Karpas-422 (cell line): ENCODE results near the gene ASB7. TPM values are rescaled to one million over a fixed set of nuclear protein-coding genes. Genes with fewer than 3 reads are reported as not detected.

Experiments used
- DNase-seq: peaks from one replicate; pipeline ENCODE4 v3.0.0-alpha.2; 2015
- H2AFZ ChIP-seq: fragments of 200-600 bp; sonication (generic); 2 replicates; pipeline ENCODE4 v1.6.1; 2014; ENCODE audit warnings: antibody characterized with exemption, low read length, mixed read lengths
- H3K27ac ChIP-seq: fragments of 200-600 bp; sonication (generic); 2 replicates; pipeline ENCODE4 v1.5.1; 2014; ENCODE audit warnings: mild to moderate bottlenecking, low read length, moderate library complexity
- H3K27me3 ChIP-seq: fragments of 200-600 bp; sonication (generic); 2 replicates; pipeline ENCODE4 v1.6.1; 2014; ENCODE audit warnings: low read length, mixed read lengths
- H3K36me3 ChIP-seq: fragments of 200-600 bp; sonication (generic); 2 replicates; pipeline ENCODE4 v1.6.1; 2014; ENCODE audit warnings: low read length, mixed read lengths; ENCODE audit not compliant: insufficient read depth
- H3K4me1 ChIP-seq: fragments of 200-600 bp; sonication (generic); 2 replicates; pipeline ENCODE4 v1.6.1; 2014; ENCODE audit warnings: mild to moderate bottlenecking, low read length, mixed read lengths
- H3K4me2 ChIP-seq: fragments of 200-600 bp; sonication (generic); 2 replicates; pipeline ENCODE4 v1.6.1; 2014; ENCODE audit warnings: low read length, low read depth, mild to moderate bottlenecking; ENCODE audit not compliant: poor library complexity, severe bottlenecking
- H3K4me3 ChIP-seq: fragments of 200-600 bp; sonication (generic); 2 replicates; pipeline ENCODE4 v1.5.1; 2014; ENCODE audit warnings: mild to moderate bottlenecking, antibody characterized with exemption, low read length, mixed read lengths
- H3K79me2 ChIP-seq: fragments of 200-600 bp; sonication (generic); 2 replicates; pipeline ENCODE4 v1.6.1; 2014; ENCODE audit warnings: mild to moderate bottlenecking, low read length, mixed read lengths
- H3K9ac ChIP-seq: fragments of 200-600 bp; sonication (generic); 2 replicates; pipeline ENCODE4 v1.6.0; 2014; ENCODE audit warnings: low read length
- H3K9me2 ChIP-seq: fragments of 200-600 bp; sonication (generic), shearing (Covaris generic); replicated peaks from 2 replicates; pipeline ENCODE4 v1.6.0; 2014; ENCODE audit warnings: mild to moderate bottlenecking, low read length, moderate library complexity; ENCODE audit not compliant: insufficient read depth
- H3K9me3 ChIP-seq: fragments of 300-700, 200-600 bp; sonication (generic); 2 replicates; pipeline ENCODE4 v1.6.1; 2014; ENCODE audit warnings: low read length, mixed read lengths
- H4K20me1 ChIP-seq: fragments of 200-600 bp; sonication (generic); 2 replicates; pipeline ENCODE4 v1.6.1; 2014; ENCODE audit warnings: mild to moderate bottlenecking, antibody characterized with exemption, low read length, low read depth; ENCODE audit not compliant: insufficient read depth
- total RNA-seq: library from RNA; depleted of rRNA; stranded (reverse); fragments of >200 nt; shearing (Covaris generic); gene quantifications from 2 replicates; pipeline ENCODE4 v1.2.3, GENCODE V29; 2014; ENCODE audit warnings: low replicate concordance

ASB7 gene
- total RNA-seq, 1 experiment from 2014 or later: 23.9 TPM

GRCh38 chr15:100658895-100659294 lies 56.5 kb downstream of the ASB7 start:
- Histone ChIP-seq H3K9me3 (no peaks in the 10 kb centered on the region), H3K36me3 (no peaks in the 10 kb centered on the region), H4K20me1 (no peaks in the 10 kb centered on the region), H3K9me2 (no peaks in the 10 kb centered on the region), H3K4me1 (no peaks in the 10 kb centered on the region), H3K4me3 (no peak overlapping the region), H2AFZ (no peak overlapping the region), H3K9ac (no peak overlapping the region), H3K79me2 (no peaks in the 10 kb centered on the region), H3K4me2 (no peak overlapping the region), H3K27me3 (no peaks in the 10 kb centered on the region), H3K27ac (no peak overlapping the region)
- no peak for DNase-seq

GRCh38 chr15:100661156-100661555 lies 58.8 kb downstream of the ASB7 start:
- DNase-seq: peak; percentile 19
- Histone ChIP-seq H3K36me3 (no peaks in the 10 kb centered on the region), H3K9me2 (no peaks in the 10 kb centered on the region), H3K4me1 (no peaks in the 10 kb centered on the region), H3K9ac (no peak overlapping the region), H3K79me2 (no peaks in the 10 kb centered on the region), H3K27me3 (no peaks in the 10 kb centered on the region), H3K27ac (no peak overlapping the region), H3K4me2 (no peak overlapping the region), H3K4me3 (no peak overlapping the region), H4K20me1 (no peaks in the 10 kb centered on the region), H2AFZ (no peak overlapping the region), H3K9me3 (no peaks in the 10 kb centered on the region)

- no peak overlapping the region for H3K27ac ChIP-seq
- no peak overlapping the region for H3K4me3 ChIP-seq
- no peak overlapping the region for H3K4me2 ChIP-seq
- H3K9ac ChIP-seq: no peak overlapping the region
- H4K20me1 ChIP-seq: no peaks in the 10 kb centered on the region
- no peak for DNase-seq
- H3K27me3 ChIP-seq: no peaks in the 10 kb centered on the region
- H3K9me2 ChIP-seq: no peaks in the 10 kb centered on the region
- no peaks in the 10 kb centered on the region for H3K9me3 ChIP-seq
- no peak overlapping the region for H2AFZ ChIP-seq
- no peaks in the 10 kb centered on the region for H3K36me3 ChIP-seq
- no peaks in the 10 kb centered on the region for H3K79me2 ChIP-seq
- H3K4me1 ChIP-seq: no peaks in the 10 kb centered on the region
These were observed 60.9 kb downstream of the ASB7 start for GRCh38 chr15:100663086-100663914.

GRCh38 chr15:100663915-100664281 lies 61.5 kb downstream of the ASB7 start:
- H4K20me1 ChIP-seq: no peaks in the 10 kb centered on the region
- DNase-seq: no peak
- H3K9ac ChIP-seq: no peak overlapping the region
- H3K4me1 ChIP-seq: no peaks in the 10 kb centered on the region
- no peaks in the 10 kb centered on the region for H3K9me3 ChIP-seq
- H3K27me3 ChIP-seq: no peaks in the 10 kb centered on the region
- H3K36me3 ChIP-seq: no peaks in the 10 kb centered on the region
- no peak overlapping the region for H2AFZ ChIP-seq
- no peak overlapping the region for H3K4me3 ChIP-seq
- no peak overlapping the region for H3K27ac ChIP-seq
- no peaks in the 10 kb centered on the region for H3K79me2 ChIP-seq
- no peak overlapping the region for H3K4me2 ChIP-seq
- no peaks in the 10 kb centered on the region for H3K9me2 ChIP-seq

GRCh38 chr15:100665570-100665969 lies 63.2 kb downstream of the ASB7 start:
- Histone ChIP-seq H3K9me2 (no peaks in the 10 kb centered on the region), H3K4me3 (no peak overlapping the region), H3K79me2 (no peaks in the 10 kb centered on the region), H4K20me1 (no peaks in the 10 kb centered on the region), H2AFZ (no peak overlapping the region), H3K27me3 (no peaks in the 10 kb centered on the region), H3K4me2 (no peak overlapping the region), H3K4me1 (no peaks in the 10 kb centered on the region), H3K9me3 (no peaks in the 10 kb centered on the region), H3K9ac (no peak overlapping the region), H3K36me3 (no peaks in the 10 kb centered on the region), H3K27ac (no peak overlapping the region)
- no peak for DNase-seq

- H3K27me3 ChIP-seq: no peaks in the 10 kb centered on the region
- H3K9me2 ChIP-seq: no peaks in the 10 kb centered on the region
- H3K4me3 ChIP-seq: no peak overlapping the region
- no peak overlapping the region for H3K27ac ChIP-seq
- H3K9ac ChIP-seq: no peak overlapping the region
- no peak for DNase-seq
- H4K20me1 ChIP-seq: no peaks in the 10 kb centered on the region
- no peak overlapping the region for H3K4me2 ChIP-seq
- no peaks in the 10 kb centered on the region for H3K36me3 ChIP-seq
- H3K9me3 ChIP-seq: no peaks in the 10 kb centered on the region
- no peaks in the 10 kb centered on the region for H3K79me2 ChIP-seq
- no peak overlapping the region for H2AFZ ChIP-seq
- H3K4me1 ChIP-seq: no peaks in the 10 kb centered on the region
These were observed 65.3 kb downstream of the ASB7 start for GRCh38 chr15:100667405-100668347.

- DNase-seq: no peak
- H2AFZ ChIP-seq: no peak overlapping the region
- no peaks in the 10 kb centered on the region for H3K27me3 ChIP-seq
- no peaks in the 10 kb centered on the region for H3K4me1 ChIP-seq
- no peaks in the 10 kb centered on the region for H3K36me3 ChIP-seq
- no peak overlapping the region for H3K9ac ChIP-seq
- no peaks in the 10 kb centered on the region for H3K9me2 ChIP-seq
- no peak overlapping the region for H3K4me3 ChIP-seq
- H4K20me1 ChIP-seq: no peaks in the 10 kb centered on the region
- H3K27ac ChIP-seq: no peak overlapping the region
- H3K79me2 ChIP-seq: no peaks in the 10 kb centered on the region
- H3K9me3 ChIP-seq: no peaks in the 10 kb centered on the region
- H3K4me2 ChIP-seq: no peak overlapping the region
These were observed 66.0 kb downstream of the ASB7 start for GRCh38 chr15:100668348-100668745.

GRCh38 chr15:100669260-100669659 lies 66.9 kb downstream of the ASB7 start:
- Histone ChIP-seq H3K9me3 (no peaks in the 10 kb centered on the region), H3K9me2 (no peaks in the 10 kb centered on the region), H3K4me1 (no peaks in the 10 kb centered on the region), H3K4me2 (no peak overlapping the region), H3K79me2 (no peaks in the 10 kb centered on the region), H3K27me3 (no peaks in the 10 kb centered on the region), H3K36me3 (no peaks in the 10 kb centered on the region), H3K4me3 (no peak overlapping the region), H3K9ac (no peak overlapping the region), H3K27ac (no peak overlapping the region), H2AFZ (no peak overlapping the region), H4K20me1 (no peaks in the 10 kb centered on the region)
- no peak for DNase-seq
